Transverse colon (tissue), 4 donors: Measurements from ENCODE around the gene DQX1.

Experiments
- EP300 ChIP-seq: sonication (generic); formaldehyde crosslinking; IDR thresholded peaks from one replicate; pipeline ENCODE4 v1.6.1; 2017; ENCODE audit warnings: antibody characterized with exemption, low read depth
- POLR2A ChIP-seq: fragments of 450-650 bp; IDR thresholded peaks from one replicate; pipeline ENCODE4 v1.6.1; 2016; ENCODE audit warnings: antibody characterized with exemption, mild to moderate bottlenecking, moderate library complexity
- POLR2AphosphoS5 ChIP-seq, 3 donors: sonication (generic); formaldehyde crosslinking; IDR thresholded peaks; one replicate each; pipeline ENCODE4 v1.6.1; 2016; ENCODE audit warnings: antibody characterized with exemption in 3 of 3
- TF ChIP-seq, protein P1 (sequence below), 5 experiments: fragments of 200-600 bp in 3 of 5; fragments of 450-650 bp in 2 of 5; sonication (generic) in 3 of 5; IDR thresholded peaks; 1 replicate in 2 of 5; 2 replicates in 3 of 5; pipeline ENCODE4 v1.5.1; 2016 to 2017; ENCODE audit warnings: antibody characterized with exemption in 5 of 5, inconsistent platforms in 3 of 5, mild to moderate bottlenecking in 2 of 5, moderate library complexity in 1 of 5

DNA sequence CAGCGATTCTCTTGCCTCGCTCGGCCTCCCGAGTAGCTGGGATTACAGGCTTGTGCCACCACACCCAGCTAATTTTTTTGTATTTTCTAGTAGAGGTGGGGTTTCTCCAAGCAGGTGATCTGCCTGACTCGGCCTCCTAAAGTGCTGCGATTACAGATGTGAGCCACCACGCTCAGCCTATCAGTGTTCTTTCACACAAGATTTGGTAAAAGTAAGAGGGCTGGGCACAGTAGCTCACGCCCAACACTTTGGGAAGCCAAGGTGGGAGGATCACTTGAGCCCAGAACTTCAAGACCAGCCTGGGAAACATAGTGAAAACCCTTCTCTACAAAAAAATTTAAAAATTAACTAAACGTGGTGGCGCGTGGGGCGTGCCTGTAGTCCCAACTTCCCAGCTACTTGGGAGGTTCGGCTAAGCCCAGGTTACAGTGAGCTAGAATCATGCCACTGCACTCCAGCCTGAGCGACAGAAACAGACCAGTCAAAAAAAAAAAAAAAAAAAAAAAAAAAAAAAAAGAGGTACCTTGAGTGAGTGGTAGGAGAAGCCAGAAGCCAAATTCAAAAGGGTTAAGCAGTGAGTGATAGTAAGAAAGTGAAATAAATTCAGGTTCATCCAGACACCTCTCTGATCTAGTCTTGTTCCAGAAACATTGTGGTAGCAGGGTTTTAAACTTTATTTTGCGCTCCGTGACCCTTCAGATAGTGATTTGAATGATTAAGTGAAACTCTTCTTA, 54.5 kb downstream of the DQX1 start:
- TF ChIP-seq, protein P1, sequence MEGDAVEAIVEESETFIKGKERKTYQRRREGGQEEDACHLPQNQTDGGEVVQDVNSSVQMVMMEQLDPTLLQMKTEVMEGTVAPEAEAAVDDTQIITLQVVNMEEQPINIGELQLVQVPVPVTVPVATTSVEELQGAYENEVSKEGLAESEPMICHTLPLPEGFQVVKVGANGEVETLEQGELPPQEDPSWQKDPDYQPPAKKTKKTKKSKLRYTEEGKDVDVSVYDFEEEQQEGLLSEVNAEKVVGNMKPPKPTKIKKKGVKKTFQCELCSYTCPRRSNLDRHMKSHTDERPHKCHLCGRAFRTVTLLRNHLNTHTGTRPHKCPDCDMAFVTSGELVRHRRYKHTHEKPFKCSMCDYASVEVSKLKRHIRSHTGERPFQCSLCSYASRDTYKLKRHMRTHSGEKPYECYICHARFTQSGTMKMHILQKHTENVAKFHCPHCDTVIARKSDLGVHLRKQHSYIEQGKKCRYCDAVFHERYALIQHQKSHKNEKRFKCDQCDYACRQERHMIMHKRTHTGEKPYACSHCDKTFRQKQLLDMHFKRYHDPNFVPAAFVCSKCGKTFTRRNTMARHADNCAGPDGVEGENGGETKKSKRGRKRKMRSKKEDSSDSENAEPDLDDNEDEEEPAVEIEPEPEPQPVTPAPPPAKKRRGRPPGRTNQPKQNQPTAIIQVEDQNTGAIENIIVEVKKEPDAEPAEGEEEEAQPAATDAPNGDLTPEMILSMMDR (IDR thresholded peaks at IDR 0.05) = no peak
- TF ChIP-seq POLR2A (no peak), POLR2AphosphoS5 (IDR thresholded peaks at IDR 0.05) (no peak), EP300 (no peak)
